Activated CD8-positive, alpha-beta memory T cell treated with anti-CD3 and anti-CD28 coated beads for 24 hours (primary cell): ENCODE results near the gene NFATC2.

ENCODE experiments used
- DNase-seq: peaks from one replicate; pipeline ENCODE4 v3.0.0-alpha.2; 2020

The NFATC2 gene

DNA sequence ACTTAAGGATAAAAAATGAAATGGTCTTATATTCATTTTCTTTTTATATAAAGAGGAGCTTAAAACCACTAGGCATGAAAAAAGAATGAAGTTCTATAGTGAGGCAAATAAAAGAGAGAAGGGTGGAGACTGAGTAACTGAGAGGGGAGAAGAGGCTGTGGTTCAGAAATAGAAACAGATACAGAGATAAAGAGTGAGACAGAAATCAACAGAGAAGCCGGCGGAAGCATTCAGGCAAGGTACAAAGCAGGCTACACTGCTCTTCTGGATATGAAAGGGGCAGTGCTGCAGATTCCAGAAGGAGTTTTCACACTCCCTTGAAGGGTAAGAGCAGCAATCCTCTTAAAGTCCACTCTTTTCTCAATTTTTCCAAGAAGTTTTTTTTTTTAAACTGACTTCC is 29.9 kb downstream of the NFATC2 start:
- no peak for DNase-seq

GRCh38 chr20:51511861-51512619 is 30.5 kb downstream of the NFATC2 start:
- DNase-seq = no peak

GRCh38 chr20:51510936-51511605 is 31.4 kb downstream of the NFATC2 start:
- no peak for DNase-seq

- no peak for DNase-seq
Measured at GRCh38 chr20:51510169-51510568, 32.4 kb downstream of the NFATC2 start.

DNA sequence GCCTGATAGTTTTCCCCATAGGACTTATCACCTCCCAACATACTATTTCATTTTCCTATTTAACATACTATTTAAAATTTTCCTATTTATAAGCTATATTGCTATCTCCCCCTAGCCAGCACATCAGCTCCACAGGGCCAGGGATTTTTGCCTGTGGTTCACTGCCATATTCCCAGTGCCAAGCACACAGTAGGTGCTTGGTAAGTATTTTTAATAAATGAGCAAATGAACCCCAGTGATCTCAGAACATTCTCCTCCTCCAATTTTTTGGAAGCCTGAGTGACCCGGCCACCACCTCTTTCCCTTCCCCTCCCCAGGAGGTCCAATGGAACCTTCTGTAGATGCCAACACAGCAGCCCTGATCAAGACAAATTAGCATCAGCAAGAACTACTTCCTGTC is 33.3 kb downstream of the NFATC2 start:
- no peak for DNase-seq

DNA sequence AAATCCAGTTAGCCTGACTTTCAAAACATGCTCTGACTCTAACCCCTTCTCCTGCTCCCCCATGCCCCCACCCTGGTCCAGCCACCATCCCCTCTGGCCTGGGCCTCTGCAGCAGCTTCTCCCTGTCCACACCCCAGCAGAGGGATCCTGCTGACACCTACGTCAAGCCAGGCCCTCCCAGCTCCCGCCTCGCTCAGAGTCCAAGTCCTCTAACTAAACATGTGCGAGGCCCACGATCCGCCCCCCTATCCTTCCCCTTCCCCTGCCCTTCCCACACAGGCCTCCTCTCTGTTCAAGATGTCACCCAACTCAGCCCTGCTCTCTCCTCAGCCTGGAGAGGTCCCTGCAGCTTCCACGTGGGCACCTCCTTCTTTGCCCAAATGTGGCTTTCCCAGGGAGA is 33.7 kb downstream of the NFATC2 start:
- DNase-seq = no peak

DNA sequence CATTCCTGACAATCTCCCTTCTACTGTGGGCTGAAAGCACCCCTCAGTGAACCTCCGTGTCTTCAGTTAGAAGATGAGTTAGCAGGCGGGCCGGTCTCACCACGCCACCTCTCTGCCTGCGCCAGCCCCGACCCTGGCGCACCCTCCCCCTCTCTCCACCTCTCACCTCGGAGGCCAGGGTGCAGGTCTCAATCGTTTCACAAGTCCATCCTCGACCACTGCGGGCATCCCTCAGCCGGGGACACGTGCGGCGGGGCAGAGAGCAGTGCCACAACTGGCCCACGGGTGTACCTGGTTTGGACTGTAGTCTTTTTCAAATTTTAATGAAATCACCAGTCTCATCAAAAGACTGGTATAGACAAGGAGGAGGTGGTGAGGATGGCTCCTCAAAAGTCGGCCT is 34.4 kb downstream of the NFATC2 start:
- DNase-seq = no peak

DNA sequence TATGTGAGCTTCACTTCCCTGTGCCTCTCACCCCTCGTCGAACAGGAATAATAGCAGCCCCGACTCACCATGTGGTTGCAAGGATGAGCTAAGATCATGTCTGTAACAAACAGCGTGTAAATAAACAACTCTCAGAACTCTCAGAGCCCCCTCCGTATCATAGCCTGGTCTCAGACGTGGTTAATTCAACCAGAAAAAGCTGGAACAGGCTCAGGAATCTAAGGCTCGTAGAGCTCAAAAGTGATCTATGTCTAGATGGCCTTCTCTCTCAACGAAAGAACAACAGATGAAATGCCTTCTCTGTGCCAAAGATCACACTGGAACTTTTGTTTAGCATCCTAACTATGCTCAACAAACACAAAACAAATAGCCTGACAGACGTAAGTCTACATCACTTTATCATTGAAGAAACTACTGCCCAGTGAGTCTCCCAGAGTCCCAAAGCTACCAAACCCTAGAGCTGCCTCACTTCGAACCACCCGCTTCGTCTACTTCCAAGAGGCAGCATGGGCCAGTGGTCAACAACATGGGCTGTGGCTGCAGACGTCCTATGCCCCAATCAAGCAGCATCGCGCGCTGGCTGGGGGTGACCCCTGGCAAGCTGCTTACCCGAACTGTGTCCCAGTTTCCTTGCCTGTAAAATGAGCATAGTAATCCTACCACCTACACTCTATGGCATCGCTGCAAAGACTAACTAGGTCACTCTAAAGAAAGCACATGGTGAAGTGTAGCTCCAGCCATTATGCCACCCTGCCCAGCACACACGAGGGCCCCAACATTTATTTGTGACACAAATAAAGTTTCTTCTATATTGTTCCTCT is 35.1 kb downstream of the NFATC2 start:
- DNase-seq = no peak

GRCh38 chr20:51506527-51507215 is 35.8 kb downstream of the NFATC2 start:
- DNase-seq = no peak

DNA sequence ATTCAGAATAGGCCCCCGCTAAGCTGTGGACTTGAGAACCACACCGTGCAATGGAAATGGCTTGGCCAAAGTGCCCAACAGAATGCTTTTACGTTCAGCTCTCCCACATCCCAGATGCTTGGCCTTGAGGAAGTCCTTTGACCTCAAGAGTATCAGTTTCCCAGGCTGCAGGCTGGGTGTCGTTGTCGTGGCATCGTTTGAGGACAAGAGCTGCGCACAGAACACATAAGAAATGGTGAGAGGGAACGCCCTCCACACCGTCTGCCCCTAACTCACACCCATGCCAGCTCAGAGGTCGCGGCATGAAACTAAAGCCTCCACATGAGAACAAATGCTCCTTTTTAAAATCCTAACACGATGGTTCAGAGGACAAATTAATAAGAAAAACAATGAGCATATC is 37.0 kb downstream of the NFATC2 start:
- no peak for DNase-seq

DNA sequence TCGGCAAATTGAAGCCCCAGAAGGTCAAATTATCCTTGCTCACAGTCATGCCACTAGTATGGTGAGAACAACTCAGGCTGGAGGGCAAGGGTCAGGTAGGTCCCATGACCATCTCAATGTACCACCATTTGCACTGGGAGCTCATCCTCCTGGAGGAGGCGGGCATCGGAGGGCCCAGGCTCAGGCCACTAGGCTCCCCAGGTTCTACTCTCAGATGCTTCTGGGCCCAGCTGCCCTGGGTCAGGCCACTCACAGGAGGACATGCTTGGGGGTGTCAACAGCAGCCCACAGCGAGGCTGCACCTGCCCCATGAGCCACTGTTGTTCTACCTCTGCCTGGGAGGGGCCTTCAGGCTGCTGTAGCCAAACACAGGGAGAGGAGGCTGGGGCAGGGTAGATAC is 39.1 kb downstream of the NFATC2 start:
- no peak for DNase-seq

- DNase-seq = no peak
Measured at GRCh38 chr20:51500936-51501335, 41.6 kb downstream of the NFATC2 start.

DNA sequence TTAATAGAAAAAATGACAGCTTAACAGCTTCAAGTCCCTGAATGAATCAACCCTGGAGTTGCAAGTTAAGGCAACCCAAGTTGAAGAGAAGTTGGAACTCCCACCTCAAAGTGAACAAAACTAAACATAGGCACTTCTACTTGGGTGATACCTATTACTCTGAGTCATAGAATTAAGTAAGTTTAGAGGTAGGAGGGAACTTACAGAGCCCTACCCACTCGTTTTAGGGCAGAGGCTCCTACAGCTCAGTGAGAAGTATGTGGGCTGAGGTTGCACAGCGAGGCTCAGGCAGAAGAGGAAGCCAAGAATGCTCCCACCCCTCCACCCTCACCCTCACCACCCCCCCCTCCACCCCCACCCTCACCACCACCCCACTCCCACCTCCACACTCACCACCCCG is 42.2 kb downstream of the NFATC2 start:
- DNase-seq = no peak

DNA sequence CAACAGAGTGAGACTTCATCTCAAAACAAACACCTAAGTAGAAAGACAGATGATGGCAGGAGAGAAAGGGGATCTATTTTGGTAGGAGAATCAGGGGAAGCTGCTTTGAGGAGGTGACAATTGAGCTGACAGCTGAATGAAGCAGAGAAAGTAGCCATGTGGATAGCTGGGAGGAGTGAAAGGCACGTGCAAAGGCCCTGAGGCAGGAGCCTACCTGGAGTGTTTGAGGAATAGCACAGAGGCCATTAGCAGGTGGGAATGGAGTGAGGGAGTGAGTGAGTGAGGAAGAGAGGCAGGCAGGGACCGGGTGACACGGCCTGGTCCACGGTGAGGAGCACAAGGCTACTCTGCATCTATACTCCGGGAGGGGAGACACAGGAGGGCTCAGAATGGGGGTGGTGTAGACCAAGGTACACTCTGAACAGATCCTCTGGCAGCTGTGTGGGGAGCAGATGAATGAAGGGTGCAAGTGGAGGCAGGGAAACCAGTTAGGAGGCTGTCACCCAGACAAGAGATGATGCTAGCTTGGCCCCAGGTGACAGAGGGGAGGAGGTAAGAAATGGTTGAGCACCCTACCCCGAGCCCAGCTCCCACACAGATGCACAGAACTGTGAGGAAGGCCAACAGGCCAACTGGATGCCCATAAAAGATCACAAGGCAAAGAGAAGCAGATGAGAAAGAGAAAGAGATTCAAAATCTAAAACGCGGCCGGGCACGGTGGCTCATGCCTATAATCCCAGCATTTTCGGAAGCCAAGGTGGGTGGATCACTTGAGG is 43.6 kb downstream of the NFATC2 start:
- DNase-seq = no peak

GRCh38 chr20:51497542-51498467 is 44.7 kb downstream of the NFATC2 start:
- DNase-seq = peak; percentile 86

DNA sequence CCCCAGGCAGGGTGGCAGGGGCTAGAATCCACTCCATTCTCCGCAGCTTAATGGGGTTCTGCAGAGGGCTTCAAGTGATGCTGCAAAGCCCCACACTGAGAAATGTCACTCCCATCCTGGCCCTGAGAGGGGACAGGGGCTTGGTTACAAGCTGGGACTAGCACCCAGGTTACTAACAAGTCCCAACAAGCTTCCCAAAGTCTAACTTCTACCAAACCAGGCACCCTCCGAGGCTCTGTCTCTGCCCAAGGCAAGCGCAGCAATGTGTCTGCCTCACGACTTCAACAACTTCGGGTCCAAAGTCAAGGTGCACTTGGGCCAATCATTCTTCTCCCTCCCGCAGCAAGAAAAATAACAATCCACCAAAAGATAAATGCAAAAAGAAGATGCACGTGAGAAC is 45.6 kb downstream of the NFATC2 start:
- no peak for DNase-seq

DNA sequence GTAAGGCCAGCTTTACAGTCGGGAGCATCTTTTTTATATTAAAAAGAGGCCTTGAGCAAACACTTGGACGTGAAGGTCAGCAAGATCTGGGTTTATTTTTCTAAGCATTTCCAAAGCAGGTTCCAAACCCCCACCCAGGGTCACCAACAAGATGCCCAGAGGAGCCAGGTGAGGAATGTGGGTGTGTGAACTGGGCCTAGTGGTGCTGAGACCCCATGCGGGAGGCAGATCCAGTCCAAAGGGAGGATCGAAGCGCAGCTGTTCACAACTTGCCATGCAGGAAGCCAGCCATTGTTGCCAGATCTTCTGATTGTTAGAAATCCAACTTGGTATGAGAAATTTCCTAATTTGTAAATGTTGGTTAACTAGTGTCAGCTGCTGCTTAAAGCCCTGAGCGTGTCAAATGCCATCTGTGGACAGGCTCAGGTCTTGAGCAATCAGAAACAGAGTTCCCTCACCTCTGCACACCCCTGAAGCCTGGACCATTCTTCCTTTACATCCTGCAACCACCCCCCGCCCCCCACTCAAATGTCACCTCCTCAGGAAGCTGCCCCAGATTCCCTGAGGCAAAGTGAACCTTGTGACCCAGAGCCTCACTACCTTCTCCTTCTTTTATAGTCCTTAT is 46.5 kb downstream of the NFATC2 start:
- DNase-seq = no peak

DNA sequence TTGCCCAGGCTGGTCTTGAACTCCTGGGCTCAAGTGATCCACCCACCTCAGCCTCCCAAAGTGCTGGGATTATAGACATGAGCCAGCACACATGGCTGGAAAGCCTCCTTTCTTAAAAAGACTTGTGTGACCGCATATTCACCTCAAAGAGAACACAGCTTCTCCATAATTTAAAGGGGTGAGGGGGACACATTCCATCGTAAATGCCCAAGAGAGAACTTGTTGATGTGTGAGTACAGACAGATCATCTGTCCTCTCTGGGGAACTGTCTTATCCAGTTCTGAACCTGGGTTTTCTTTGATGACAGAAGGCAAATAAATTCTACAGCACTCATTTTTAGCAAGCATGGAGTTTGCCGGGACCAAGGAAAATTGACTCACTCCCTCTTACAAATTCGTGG is 47.2 kb downstream of the NFATC2 start:
- no peak for DNase-seq

- DNase-seq = peak; percentile 75
Measured at GRCh38 chr20:51494241-51495110, 48.0 kb downstream of the NFATC2 start.

GRCh38 chr20:51493346-51493791 is 49.1 kb downstream of the NFATC2 start:
- no peak for DNase-seq
